Kidney (tissue), 14 donors: ENCODE results near the gene RUFY1. TPM values are rescaled to one million over a fixed set of nuclear protein-coding genes. Genes with fewer than 3 reads are reported as not detected.

Experiments used
- DNase-seq, 5 donors: peaks; one replicate each; pipeline ENCODE4 v3.0.0-alpha.2; 2013 to 2020
- FAIRE-seq: peaks from 2 replicates; lab custom pipeline; 2012; peaks lifted over from hg19 to GRCh38; lab: Jason Lieb, UNC
- H3K27ac ChIP-seq, 2 donors: one replicate each; pipeline ENCODE4 v1.7.0; 2013; ENCODE audit warnings: low read depth in 2 of 2, low read length in 2 of 2, inconsistent platforms in 1 of 2
- H3K27me3 ChIP-seq: one replicate; pipeline ENCODE4 v1.7.1; 2013; ENCODE audit warnings: low read length, inconsistent platforms; ENCODE audit not compliant: control insufficient read depth, insufficient read depth
- H3K36me3 ChIP-seq, 3 donors: one replicate each; pipeline versions ENCODE4 v1.7.0 to v1.7.1; 2013; ENCODE audit warnings: low read length in 3 of 3, control low read depth in 1 of 3, inconsistent platforms in 1 of 3; ENCODE audit not compliant: insufficient read depth in 3 of 3, control insufficient read depth in 2 of 3
- H3K4me1 ChIP-seq, 3 donors: one replicate each; pipeline versions ENCODE4 v1.7.0 to v1.7.1; 2013; ENCODE audit warnings: low read length in 3 of 3, inconsistent platforms in 1 of 3, low read depth in 1 of 3; ENCODE audit not compliant: control insufficient read depth in 2 of 3, insufficient read depth in 2 of 3
- H3K4me3 ChIP-seq, 3 donors: one replicate each; pipeline versions ENCODE4 v1.7.0 to v1.8.1; 2013; ENCODE audit warnings: low read length in 3 of 3, control low read depth in 1 of 3, inconsistent platforms in 1 of 3
- H3K9ac ChIP-seq, 3 donors: one replicate each; pipeline versions ENCODE4 v1.7.0 to v1.7.1; 2013; ENCODE audit warnings: low read length in 3 of 3, control low read depth in 1 of 3, inconsistent platforms in 1 of 3
- H3K9me3 ChIP-seq, 3 donors: one replicate each; pipeline versions ENCODE4 v1.7.0 to v1.7.1; 2013; ENCODE audit warnings: low read length in 3 of 3, control low read depth in 1 of 3, inconsistent platforms in 1 of 3; ENCODE audit not compliant: control insufficient read depth in 2 of 3, insufficient read depth in 1 of 3
- CTCF ChIP-seq: IDR thresholded peaks from 3 replicates; pipeline ENCODE4 v1.5.1; 2012; ENCODE audit warnings: mild to moderate bottlenecking, moderate library complexity, borderline replicate concordance; ENCODE audit not compliant: insufficient read depth; ENCODE audit errors: extremely low read depth
- intact Hi-C: fragments of 100-400 bp; cut with DNase I; formaldehyde crosslinking; loops from one replicate; pipeline ENCODE4 v1.11.1; 2022
- polyA plus RNA-seq: library from polyadenylated mRNA; stranded (reverse); fragments of 350-450 nt; fragmentation: Illumina TruSeq; extraction: RNeasy Lipid Tissue Mini Kit (QIAGEN cat#74804); gene quantifications from one replicate; pipeline ENCODE4 v1.2.3, GENCODE V29; 2014; ENCODE audit warnings: low read depth, low replicate concordance; ENCODE audit not compliant: insufficient read depth
- total RNA-seq: library from RNA; stranded (reverse); fragmentation: NEBNext Ultra II Directional; extraction: Animal tissue kit (Norgen Biotek cat#: 25700); gene quantifications from one replicate; pipeline ENCODE4 v1.2.1, GENCODE V29; 2021
- donor health status: control.
- donor health status: control.
- donor health status: control.
- donor health status: control.
- donor health status: control.
- donor health status: DM: yes; HTN: yes; CAD: no.
- donor health status: Normal renal cell carcinoma (clear cell type).

Gene RUFY1
- total and polyA plus RNA-seq, 2 donors from 2014 or later = 48.5 to 56.3 TPM

- Histone ChIP-seq H3K9me3 (no peaks in the 10 kb centered on the region), H3K27me3 (no peaks in the 10 kb centered on the region), H3K36me3 (peaks cover 5 to 39% (median 21%) of the 10 kb centered on the region in 3 donors), H3K27ac (no peak overlapping the region), H3K4me1 (peaks cover 0 to 2% (median 0%) of the 10 kb centered on the region in 3 donors), H3K4me3 (no peak overlapping the region), H3K9ac (no peak overlapping the region)
- DNase-seq (peak in 2 of 5 donors; percentile 24 to 62), FAIRE-seq (no peak)
- no peak for TF ChIP-seq CTCF
- intact Hi-C loops = no loop called here
Observed at GRCh38 chr5:179568721-179569120, 18.4 kb downstream of the RUFY1 start.

- Histone ChIP-seq H3K9ac (no peak overlapping the region), H3K4me1 (peaks cover 0 to 2% (median 0%) of the 10 kb centered on the region in 3 donors), H3K36me3 (peaks cover 9 to 35% (median 22%) of the 10 kb centered on the region in 3 donors), H3K27me3 (no peaks in the 10 kb centered on the region), H3K4me3 (no peak overlapping the region), H3K9me3 (no peaks in the 10 kb centered on the region), H3K27ac (no peak overlapping the region)
- FAIRE-seq (no peak), DNase-seq (no peak)
- intact Hi-C loops = no loop called here
- TF ChIP-seq CTCF = no peak
Observed at GRCh38 chr5:179572386-179572785, 22.0 kb downstream of the RUFY1 start.

- Histone ChIP-seq H3K36me3 (peaks cover 4 to 13% (median 6%) of the 10 kb centered on the region in 3 donors), H3K4me3 (no peak overlapping the region), H3K27me3 (no peaks in the 10 kb centered on the region), H3K9me3 (no peaks in the 10 kb centered on the region), H3K9ac (no peak overlapping the region), H3K4me1 (no peaks in the 10 kb centered on the region), H3K27ac (no peak overlapping the region)
- no peak for DNase-seq
- no peak for TF ChIP-seq CTCF
- intact Hi-C loops = no loop called here
- FAIRE-seq = no peak
Observed at GRCh38 chr5:179577286-179577960, 27.1 kb downstream of the RUFY1 start.
